PC-9 (cell line): ENCODE data around the gene LRRFIP1. TPM values are rescaled to one million over a fixed set of nuclear protein-coding genes. Genes with fewer than 3 reads are reported as not detected.

Experiments
- BruUV-seq: library from RNA; stranded (reverse); fragments of 400-500 nt; replicated peaks from 2 replicates; lab custom pipeline; 2021; lab: Mats Ljungman, UMichigan
- CTCF ChIA-PET: fragments of 300-600 bp; sonication (Branson Sonifier 250); formaldehyde crosslinking; loops from one replicate; lab custom pipeline; 2022; ENCODE audit warnings: antibody characterized with exemption; lab: Charles Lee
- POLR2A ChIA-PET: fragments of 300-600 bp; sonication (Branson Sonifier 250); formaldehyde crosslinking; loops from one replicate; lab custom pipeline; 2022; ENCODE audit warnings: antibody characterized with exemption; ENCODE audit not compliant: unreplicated experiment; lab: Charles Lee
- DNase-seq, 2 experiments: peaks; one replicate each; pipeline versions ENCODE4 v3.0.0 to v3.0.0-alpha.2; 2015 to 2022; ENCODE audit warnings: mixed read lengths in 1 of 2
- H2AFZ ChIP-seq: fragments of 200-600 bp; sonication (generic); 2 replicates; pipeline ENCODE4 v1.8.1; 2017; ENCODE audit warnings: antibody characterized with exemption
- H3F3A ChIP-seq: fragments of 200-600 bp; sonication (generic); 2 replicates; pipeline ENCODE4 v1.8.1; 2017; ENCODE audit warnings: antibody characterized with exemption, mild to moderate bottlenecking, low read depth; ENCODE audit not compliant: insufficient read depth
- H3K27ac ChIP-seq: fragments of 200-600 bp; sonication (generic); 2 replicates; pipeline ENCODE4 v1.6.1; 2016; ENCODE audit warnings: mixed run types
- H3K27me3 ChIP-seq: fragments of 200-600 bp; sonication (generic); 2 replicates; pipeline ENCODE4 v1.6.1; 2016; ENCODE audit warnings: low read depth, mixed run types; ENCODE audit not compliant: insufficient read depth
- H3K36me3 ChIP-seq: fragments of 200-600 bp; sonication (generic); 2 replicates; pipeline ENCODE4 v1.6.1; 2016; ENCODE audit warnings: low read depth, mixed run types
- H3K4me1 ChIP-seq: fragments of 200-600 bp; sonication (generic); replicated peaks from 2 replicates; pipeline ENCODE4 v1.6.1; 2016; ENCODE audit warnings: mixed run types; ENCODE audit not compliant: insufficient read depth
- H3K4me2 ChIP-seq: fragments of 200-600 bp; sonication (generic); 2 replicates; pipeline ENCODE4 v1.6.1; 2017; ENCODE audit warnings: mixed run types
- H3K4me3 ChIP-seq: fragments of 200-600 bp; sonication (generic); 2 replicates; pipeline ENCODE4 v1.6.1; 2016; ENCODE audit warnings: mixed run types
- H3K79me2 ChIP-seq: fragments of 200-600 bp; sonication (generic); 2 replicates; pipeline ENCODE4 v1.6.1; 2017; ENCODE audit warnings: low read depth, mixed run types
- H3K9me2 ChIP-seq: fragments of 200-600 bp; sonication (generic); 2 replicates; pipeline ENCODE4 v1.8.1; 2017; ENCODE audit warnings: mild to moderate bottlenecking; ENCODE audit not compliant: insufficient read depth
- H3K9me3 ChIP-seq: fragments of 200-600 bp; sonication (generic); 2 replicates; pipeline ENCODE4 v1.8.1; 2016; ENCODE audit warnings: low read depth; ENCODE audit not compliant: insufficient read depth
- H4K20me1 ChIP-seq: fragments of 200-600 bp; sonication (generic); 2 replicates; pipeline ENCODE4 v1.8.1; 2017; ENCODE audit not compliant: insufficient read depth
- CTCF ChIP-seq: fragments of 200-600 bp; sonication (generic); conservative IDR thresholded peaks from 2 replicates; pipeline ENCODE4 v1.6.1; 2017; ENCODE audit warnings: mixed run types, antibody characterized with exemption, mild to moderate bottlenecking, moderate library complexity
- EZH2 ChIP-seq: fragments of 200-600 bp; sonication (generic); IDR thresholded peaks from 2 replicates; pipeline ENCODE4 v1.8.0; 2017; ENCODE audit warnings: antibody characterized with exemption, low read depth
- intact Hi-C: fragments of 100-400 bp; cut with micrococcal nuclease; formaldehyde crosslinking; loops from one replicate; pipeline ENCODE4 v1.10.0; 2022; ENCODE audit not compliant: unreplicated experiment
- total RNA-seq: library from RNA; stranded (reverse); gene quantifications from 2 replicates; pipeline ENCODE4 v1.2.3, GENCODE V29; 2021

The LRRFIP1 gene
- total RNA-seq, 1 experiment from 2014 or later: 238 TPM

GRCh38 chr2:237660381-237660900, 33.1 kb downstream of the LRRFIP1 start:
- H3K9me2 ChIP-seq: no peaks in the 10 kb centered on the region
- H3K27ac ChIP-seq: peak overlapping the region; percentile 58
- no peaks in the 10 kb centered on the region for H3K36me3 ChIP-seq
- H3K9me3 ChIP-seq: peaks cover 16% of the 10 kb centered on the region
- TF ChIP-seq EZH2 (no peak), CTCF (no peak)
- H2AFZ ChIP-seq: no peak overlapping the region
- intact Hi-C loops: loop anchor here (1.0 to 5.0 kb wide), 3 partner anchors 10 to 148 kb away; no protein-coding TSS in a partner anchor
- peak overlapping the region; percentile 37 for H3K4me2 ChIP-seq
- POLR2A ChIA-PET: interaction anchor here (0.6 to 1.2 kb wide), 4 partner anchors 13 to 33 kb away, joined by 3 to 12 read pairs (median 4); no protein-coding TSS in a partner anchor
- no peak overlapping the region for H3K4me3 ChIP-seq
- no peaks in the 10 kb centered on the region for H3K79me2 ChIP-seq
- CTCF ChIA-PET: interaction anchor here (0.8 to 1.6 kb wide), 2 partner anchors 13 to 27 kb away, joined by 3 to 8 read pairs; no protein-coding TSS in a partner anchor
- H3K27me3 ChIP-seq: no peaks in the 10 kb centered on the region
- no TSS peak for BruUV-seq
- peaks cover 36% of the 10 kb centered on the region for H3F3A ChIP-seq
- H3K4me1 ChIP-seq: peaks cover 46% of the 10 kb centered on the region
- no peaks in the 10 kb centered on the region for H4K20me1 ChIP-seq
- peak; percentile 56 to 94 for DNase-seq

GRCh38 chr2:237661270-237661669, 33.9 kb downstream of the LRRFIP1 start:
- no peaks in the 10 kb centered on the region for H3K27me3 ChIP-seq
- POLR2A ChIA-PET: interaction anchor here (1.2 kb wide), 1 partner anchor 26 kb away, joined by 3 read pairs; no protein-coding TSS in a partner anchor
- intact Hi-C loops: loop anchor here (5.0 kb wide), 2 partner anchors 36 to 149 kb away; no protein-coding TSS in a partner anchor
- CTCF ChIA-PET: interaction anchor here (0.6 to 1.6 kb wide), 3 partner anchors 12 to 149 kb away, joined by 3 to 8 read pairs (median 4); no protein-coding TSS in a partner anchor
- no peaks in the 10 kb centered on the region for H4K20me1 ChIP-seq
- no peak for TF ChIP-seq CTCF
- no peaks in the 10 kb centered on the region for H3K79me2 ChIP-seq
- no peaks in the 10 kb centered on the region for H3K9me2 ChIP-seq
- H3K27ac ChIP-seq: peak overlapping the region; percentile 58
- BruUV-seq: no TSS peak
- H3F3A ChIP-seq: peaks cover 36% of the 10 kb centered on the region
- peak overlapping the region; percentile 37 for H3K4me2 ChIP-seq
- peaks cover 46% of the 10 kb centered on the region for H3K4me1 ChIP-seq
- no peak for DNase-seq
- no peak overlapping the region for H3K4me3 ChIP-seq
- H2AFZ ChIP-seq: no peak overlapping the region
- no peaks in the 10 kb centered on the region for H3K36me3 ChIP-seq
- peaks cover 13% of the 10 kb centered on the region for H3K9me3 ChIP-seq

- H3K27me3 ChIP-seq: no peaks in the 10 kb centered on the region
- peaks cover 11% of the 10 kb centered on the region for H3K9me3 ChIP-seq
- no peak overlapping the region for H2AFZ ChIP-seq
- H3F3A ChIP-seq: peaks cover 36% of the 10 kb centered on the region
- TF ChIP-seq CTCF (no peak), EZH2 (no peak)
- DNase-seq: no peak
- H3K36me3 ChIP-seq: no peaks in the 10 kb centered on the region
- H3K79me2 ChIP-seq: no peaks in the 10 kb centered on the region
- no peaks in the 10 kb centered on the region for H3K9me2 ChIP-seq
- POLR2A ChIA-PET: interaction anchor here (0.6 to 1.2 kb wide), 2 partner anchors 25 to 540 kb away, joined by 3 to 4 read pairs; no protein-coding TSS in a partner anchor
- peak overlapping the region; percentile 65 for H3K4me2 ChIP-seq
- peaks cover 46% of the 10 kb centered on the region for H3K4me1 ChIP-seq
- H3K27ac ChIP-seq: no peak overlapping the region
- no peak overlapping the region; the same call in 1 of the 2 replicates for H3K4me3 ChIP-seq
- intact Hi-C loops: loop anchor here (1.0 to 5.0 kb wide), 4 partner anchors 35 to 150 kb away; partner anchors contain the start of gene RAB17
- BruUV-seq: no TSS peak
- CTCF ChIA-PET: interaction anchor here (0.6 kb wide), 1 partner anchor 149 kb away, joined by 4 read pairs; no protein-coding TSS in a partner anchor
- H4K20me1 ChIP-seq: no peaks in the 10 kb centered on the region
Measured at GRCh38 chr2:237661799-237662328, 34.5 kb downstream of the LRRFIP1 start.
